Measurements from ENCODE around the gene SLC10A3.

- TF ChIP-seq POLR2A (IDR thresholded peaks at IDR 0.05): no peak
- no peak for TF ChIP-seq CTCF (IDR thresholded peaks at IDR 0.05)
Measured at GRCh38 chrX:154470434-154470833, 20.0 kb downstream of the SLC10A3 start.

All from heart left ventricle (tissue), 13 donors.